Measurements from ENCODE around the gene SLC29A3. TPM values are rescaled to one million over a fixed set of nuclear protein-coding genes. Genes with fewer than 3 reads are reported as not detected.

Gene SLC29A3
- total RNA-seq, 2 donors from 2014 or later: 4.6 to 12.7 TPM

DNA sequence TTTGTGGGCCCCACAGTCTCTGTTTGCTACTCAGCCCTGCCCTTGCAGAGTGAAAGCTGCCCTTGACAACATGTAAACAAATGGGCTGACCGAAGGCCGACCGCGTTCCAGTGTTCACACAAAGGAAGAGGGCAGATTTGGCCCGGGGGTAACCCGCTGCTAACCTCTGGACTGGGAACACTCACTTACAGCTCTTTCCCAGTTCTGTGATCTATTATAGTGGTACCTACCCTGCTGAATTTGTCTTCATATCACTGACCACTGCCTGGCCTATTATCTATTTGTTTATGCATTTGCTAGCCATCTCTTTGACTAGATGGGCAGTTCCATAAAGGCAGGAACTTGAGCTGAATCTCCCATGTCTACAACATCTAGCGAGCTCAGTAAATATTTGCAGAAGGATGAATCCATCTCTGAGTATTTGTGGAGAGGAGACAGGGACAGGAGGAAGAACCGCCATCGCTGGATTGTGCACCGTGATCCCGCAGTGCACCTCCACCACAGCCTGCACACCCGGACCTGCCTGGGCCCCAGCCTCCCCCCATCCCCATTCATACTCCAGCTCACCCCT lies 15.2 kb downstream of the SLC29A3 start:
- no peaks in the 10 kb centered on the region for H3K36me3 ChIP-seq
- intact Hi-C loops (cut with DNase I): no loop called here
- WGBS: 69% methylated on average over 12 of the region's 12 CpGs
- no peaks in the 10 kb centered on the region for H3K27me3 ChIP-seq (replicated peaks; ENCODE audit: insufficient read depth)
- H3K4me3 ChIP-seq: no peak overlapping the region
- TF ChIP-seq CTCF (IDR thresholded peaks at IDR 0.05): no peak
- H3K9me3 ChIP-seq: no peaks in the 10 kb centered on the region
- H3K27ac ChIP-seq: no peak overlapping the region
- no peaks in the 10 kb centered on the region for H3K4me1 ChIP-seq (replicated peaks)
- no peak for DNase-seq (ENCODE audit: low spot score)

DNA sequence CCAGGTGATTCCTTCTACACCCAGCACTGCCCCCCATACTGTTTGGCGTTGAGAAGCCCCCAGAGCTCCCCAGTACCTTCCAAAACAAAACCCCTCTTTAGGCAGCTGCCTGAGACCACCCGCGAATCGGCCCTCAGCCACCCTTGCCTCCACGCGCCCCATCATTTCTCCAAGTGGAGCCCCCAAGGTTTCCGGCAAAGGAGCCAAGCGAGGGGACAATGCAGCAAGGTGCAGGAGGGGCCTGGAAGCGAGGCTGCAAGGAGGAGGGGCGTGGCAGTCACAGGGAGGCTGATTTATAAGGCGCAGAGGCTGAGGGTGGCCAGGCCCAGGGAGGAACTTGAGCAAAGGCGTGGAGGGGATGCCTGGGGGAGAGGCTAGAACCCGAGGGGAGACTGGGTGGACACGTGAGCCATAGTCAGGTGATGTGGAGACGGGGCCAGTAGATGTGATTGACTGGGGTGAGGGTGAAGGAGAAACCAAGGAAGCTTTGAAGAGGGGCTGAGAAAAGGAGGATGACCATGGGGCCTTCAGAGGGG lies 16.2 kb downstream of the SLC29A3 start:
- TF ChIP-seq CTCF (IDR thresholded peaks at IDR 0.05): no peak
- TF ChIP-seq POLR2AphosphoS5 (IDR thresholded peaks at IDR 0.05): no peak
- Histone ChIP-seq H3K9me3 (no peaks in the 10 kb centered on the region), H3K27me3 (replicated peaks; ENCODE audit: insufficient read depth) (no peaks in the 10 kb centered on the region), H3K4me3 (no peak overlapping the region), H3K36me3 (no peaks in the 10 kb centered on the region), H3K27ac (no peak overlapping the region), H3K4me1 (replicated peaks) (no peaks in the 10 kb centered on the region)
- intact Hi-C loops (cut with DNase I): no loop called here
- WGBS: 88% methylated on average over 15 of the region's 15 CpGs
- DNase-seq (ENCODE audit: low spot score): no peak

DNA sequence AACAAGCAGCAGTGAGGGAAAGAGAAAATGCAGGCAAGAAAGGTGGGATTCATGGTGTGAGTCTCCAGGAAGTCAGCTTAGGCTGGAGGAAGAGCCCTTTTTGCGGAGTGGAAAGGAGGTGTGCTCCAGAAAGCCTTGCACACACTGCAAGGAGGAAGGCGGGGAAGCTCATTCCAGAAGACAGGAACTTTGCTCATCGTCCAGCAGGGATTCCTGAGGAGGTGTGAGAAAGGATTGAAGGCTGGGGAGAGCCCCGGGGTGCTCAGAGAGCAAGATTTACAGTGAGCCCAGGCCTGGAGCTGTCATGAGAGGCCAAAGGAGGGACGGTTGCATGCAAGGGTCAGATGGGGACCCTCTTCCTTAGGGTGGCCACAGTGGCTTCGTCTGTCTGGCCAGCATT lies 17.6 kb downstream of the SLC29A3 start:
- intact Hi-C loops (cut with DNase I): no loop called here
- Histone ChIP-seq H3K9me3 (no peaks in the 10 kb centered on the region), H3K27me3 (replicated peaks; ENCODE audit: insufficient read depth) (no peaks in the 10 kb centered on the region), H3K27ac (no peak overlapping the region), H3K4me1 (replicated peaks) (no peaks in the 10 kb centered on the region), H3K36me3 (no peaks in the 10 kb centered on the region), H3K4me3 (no peak overlapping the region)
- DNase-seq (ENCODE audit: low spot score): no peak
- 84% methylated on average over 6 of the region's 6 CpGs for WGBS
- no peak for TF ChIP-seq CTCF (IDR thresholded peaks at IDR 0.05)

DNA sequence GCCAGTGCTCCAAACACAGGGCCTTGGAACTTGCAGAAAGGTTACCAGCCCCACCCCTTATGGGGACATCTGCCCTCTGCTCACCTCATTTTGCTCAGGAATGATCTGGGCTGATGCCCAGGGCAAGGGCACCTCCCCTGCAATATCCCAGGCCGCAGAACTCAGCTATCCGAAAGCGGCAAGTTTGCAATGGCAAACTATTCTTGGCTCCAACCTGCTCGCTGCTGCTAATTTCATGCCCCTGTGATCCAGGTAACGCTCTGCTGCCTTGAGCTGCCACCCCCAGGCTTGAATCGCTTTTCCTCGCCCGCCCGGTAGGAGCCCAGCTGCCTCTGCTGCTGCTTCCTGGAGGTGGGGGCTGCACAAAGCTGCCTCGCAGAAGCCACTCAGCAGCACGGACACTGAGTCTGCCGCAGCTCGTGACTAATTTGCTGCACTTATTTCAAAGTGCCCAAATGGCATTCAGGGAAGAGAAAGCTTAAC lies 18.2 kb downstream of the SLC29A3 start:
- intact Hi-C loops (cut with DNase I): no loop called here
- no peaks in the 10 kb centered on the region for H3K36me3 ChIP-seq
- TF ChIP-seq POLR2AphosphoS5 (IDR thresholded peaks at IDR 0.05) (no peak), CTCF (IDR thresholded peaks at IDR 0.05) (no peak), POLR2A (IDR thresholded peaks at IDR 0.05) (no peak)
- no peak overlapping the region for H3K4me3 ChIP-seq
- WGBS: 95% methylated on average over 13 of the region's 13 CpGs
- DNase-seq (ENCODE audit: low spot score): no peak
- H3K27me3 ChIP-seq (replicated peaks; ENCODE audit: insufficient read depth): no peaks in the 10 kb centered on the region
- H3K27ac ChIP-seq: no peak overlapping the region
- no peaks in the 10 kb centered on the region for H3K4me1 ChIP-seq (replicated peaks)
- no peaks in the 10 kb centered on the region for H3K9me3 ChIP-seq

DNA sequence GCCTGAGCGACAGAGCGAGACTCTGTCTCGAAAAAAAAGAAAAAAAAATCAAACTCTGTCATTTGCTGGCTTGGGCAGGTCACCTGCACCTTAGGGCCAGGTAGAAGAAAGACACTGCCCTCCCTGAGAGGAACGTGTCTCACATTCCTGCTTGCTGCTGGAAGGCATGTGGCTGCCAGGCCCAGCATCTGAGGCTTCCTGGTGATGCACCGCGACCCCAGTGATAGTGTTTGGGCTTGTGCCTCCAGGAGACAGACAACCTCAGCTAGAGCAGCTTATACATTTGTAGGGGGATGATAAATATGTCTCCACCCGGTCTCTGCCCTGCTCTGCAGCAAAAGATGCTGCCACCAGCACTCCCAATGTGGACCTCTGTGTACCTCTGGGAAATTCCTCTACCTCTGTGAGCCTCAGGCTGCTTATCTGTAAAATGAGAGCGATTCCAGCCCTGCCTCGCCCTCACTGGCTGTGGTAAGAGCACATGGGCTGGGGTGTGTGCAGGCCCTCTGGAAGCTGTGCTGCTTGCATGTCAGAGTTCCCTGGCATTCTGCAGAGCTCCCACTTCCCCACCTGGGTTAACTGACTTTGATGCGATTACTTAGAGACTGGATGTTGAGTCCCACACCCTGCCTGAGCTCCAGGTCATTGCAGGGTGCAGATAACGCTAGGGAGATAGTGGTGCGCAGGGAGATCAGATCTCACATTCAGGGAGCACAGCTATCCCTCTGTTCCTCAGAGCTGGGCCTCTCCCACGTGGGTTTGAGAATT lies 19.9 kb downstream of the SLC29A3 start:
- H3K36me3 ChIP-seq: no peaks in the 10 kb centered on the region
- WGBS: 90% methylated on average over 13 of the region's 13 CpGs
- H3K9me3 ChIP-seq: no peaks in the 10 kb centered on the region
- H3K27ac ChIP-seq: no peak overlapping the region
- no peak overlapping the region for H3K4me3 ChIP-seq
- no peaks in the 10 kb centered on the region for H3K27me3 ChIP-seq (replicated peaks; ENCODE audit: insufficient read depth)
- H3K4me1 ChIP-seq (replicated peaks): peaks cover 6% of the 10 kb centered on the region
- TF ChIP-seq CTCF (IDR thresholded peaks at IDR 0.05): no peak
- TF ChIP-seq POLR2AphosphoS5 (IDR thresholded peaks at IDR 0.05): no peak
- no peak for TF ChIP-seq POLR2A (IDR thresholded peaks at IDR 0.05)
- intact Hi-C loops (cut with DNase I): no loop called here
- no peak for DNase-seq (ENCODE audit: low spot score)
